GM12875 (cell line): Measurements from ENCODE around the gene RBX1.

Source experiments
- H3K4me3 ChIP-seq: one replicate; pipeline ENCODE4 v1.5.1; 2011; ENCODE audit warnings: low read depth, low read length, control low read depth
- TF ChIP-seq, protein P1 (sequence below): IDR thresholded peaks from 2 replicates; pipeline ENCODE4 v1.5.1; 2011; ENCODE audit warnings: low read depth, mild to moderate bottlenecking, control low read depth, inconsistent platforms, low read length, moderate library complexity, borderline replicate concordance; ENCODE audit not compliant: insufficient read depth

Gene RBX1

DNA sequence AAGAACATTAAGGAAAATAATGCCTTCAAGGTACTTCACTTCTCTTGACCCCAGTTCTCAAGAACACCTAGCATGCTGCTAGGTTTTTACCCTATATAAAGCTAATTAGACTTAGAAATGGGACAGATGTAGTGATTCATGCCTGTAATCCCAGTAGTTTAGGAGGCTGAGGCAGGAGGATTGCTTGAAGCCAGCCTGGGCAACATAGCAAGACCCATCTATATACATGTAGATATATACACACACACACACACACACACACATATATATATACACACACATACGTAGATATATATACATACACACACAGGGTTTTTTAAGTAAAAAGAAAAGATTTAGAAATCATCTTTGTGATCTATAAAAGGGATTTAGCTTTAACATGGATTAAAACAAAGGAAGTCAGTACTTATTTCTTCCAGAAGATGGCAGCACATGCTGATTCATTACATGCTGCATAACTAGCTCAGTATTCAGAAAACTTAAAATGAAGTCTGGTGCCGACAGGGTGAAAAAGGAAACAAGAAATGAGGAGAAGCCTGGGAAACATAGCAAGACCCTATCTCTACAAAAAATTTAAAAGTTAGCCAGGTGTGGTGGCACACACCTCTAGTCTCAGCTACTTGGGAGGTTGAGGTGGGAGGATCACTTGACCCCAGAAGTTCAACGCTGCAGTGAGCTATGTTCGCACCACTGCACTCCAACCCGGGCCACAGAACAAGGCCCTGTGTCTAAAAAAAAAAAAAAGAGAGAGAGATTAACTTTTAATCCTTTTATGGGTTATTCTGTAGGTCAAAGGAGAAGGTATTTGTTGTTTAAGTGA, 28.5 kb upstream of the RBX1 start:
- TF ChIP-seq, protein P1, sequence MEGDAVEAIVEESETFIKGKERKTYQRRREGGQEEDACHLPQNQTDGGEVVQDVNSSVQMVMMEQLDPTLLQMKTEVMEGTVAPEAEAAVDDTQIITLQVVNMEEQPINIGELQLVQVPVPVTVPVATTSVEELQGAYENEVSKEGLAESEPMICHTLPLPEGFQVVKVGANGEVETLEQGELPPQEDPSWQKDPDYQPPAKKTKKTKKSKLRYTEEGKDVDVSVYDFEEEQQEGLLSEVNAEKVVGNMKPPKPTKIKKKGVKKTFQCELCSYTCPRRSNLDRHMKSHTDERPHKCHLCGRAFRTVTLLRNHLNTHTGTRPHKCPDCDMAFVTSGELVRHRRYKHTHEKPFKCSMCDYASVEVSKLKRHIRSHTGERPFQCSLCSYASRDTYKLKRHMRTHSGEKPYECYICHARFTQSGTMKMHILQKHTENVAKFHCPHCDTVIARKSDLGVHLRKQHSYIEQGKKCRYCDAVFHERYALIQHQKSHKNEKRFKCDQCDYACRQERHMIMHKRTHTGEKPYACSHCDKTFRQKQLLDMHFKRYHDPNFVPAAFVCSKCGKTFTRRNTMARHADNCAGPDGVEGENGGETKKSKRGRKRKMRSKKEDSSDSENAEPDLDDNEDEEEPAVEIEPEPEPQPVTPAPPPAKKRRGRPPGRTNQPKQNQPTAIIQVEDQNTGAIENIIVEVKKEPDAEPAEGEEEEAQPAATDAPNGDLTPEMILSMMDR = peak; percentile 42; the same call in 1 of the 2 replicates
- H3K4me3 ChIP-seq = no peak overlapping the region

DNA sequence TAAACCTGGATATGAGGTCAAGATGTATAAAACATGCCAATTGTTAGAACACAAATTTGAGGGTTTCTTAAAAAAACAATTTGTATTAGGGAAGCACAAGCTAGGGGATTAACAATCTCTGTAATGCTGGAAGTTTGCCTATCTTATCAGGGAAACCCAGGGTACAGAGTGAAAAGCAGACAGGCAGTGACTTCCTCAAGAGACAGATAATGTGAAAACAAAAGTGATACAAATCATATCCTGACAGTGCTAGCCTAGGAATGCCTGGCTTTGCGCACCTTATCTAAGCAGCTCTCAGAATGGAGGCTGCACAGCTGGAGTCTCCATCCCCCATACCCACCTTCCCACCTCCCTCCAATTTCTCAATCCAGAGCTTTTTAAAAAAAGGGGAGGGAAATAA, 22.5 kb upstream of the RBX1 start:
- TF ChIP-seq, protein P1 = no peak
- H3K4me3 ChIP-seq = no peak overlapping the region

DNA sequence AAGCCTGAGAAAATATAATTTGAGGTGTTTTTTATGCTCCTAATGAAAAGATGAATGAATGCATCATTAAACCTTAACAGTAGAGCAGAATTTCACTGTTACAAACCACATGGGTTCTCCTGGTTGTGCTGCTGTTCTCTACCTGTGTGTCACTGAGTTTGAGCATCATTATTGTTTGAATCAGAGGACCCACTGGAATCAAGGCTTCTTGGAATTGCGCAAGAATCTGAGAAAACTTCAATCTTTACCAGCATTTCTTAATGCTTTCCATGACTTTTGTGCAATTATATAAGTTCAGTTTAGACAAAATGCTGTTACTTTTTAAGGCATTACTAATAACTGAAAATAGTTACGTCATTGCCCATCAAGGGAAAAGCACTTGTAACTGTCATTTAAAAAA, 18.8 kb upstream of the RBX1 start:
- TF ChIP-seq, protein P1 = no peak
- H3K4me3 ChIP-seq = no peak overlapping the region

DNA sequence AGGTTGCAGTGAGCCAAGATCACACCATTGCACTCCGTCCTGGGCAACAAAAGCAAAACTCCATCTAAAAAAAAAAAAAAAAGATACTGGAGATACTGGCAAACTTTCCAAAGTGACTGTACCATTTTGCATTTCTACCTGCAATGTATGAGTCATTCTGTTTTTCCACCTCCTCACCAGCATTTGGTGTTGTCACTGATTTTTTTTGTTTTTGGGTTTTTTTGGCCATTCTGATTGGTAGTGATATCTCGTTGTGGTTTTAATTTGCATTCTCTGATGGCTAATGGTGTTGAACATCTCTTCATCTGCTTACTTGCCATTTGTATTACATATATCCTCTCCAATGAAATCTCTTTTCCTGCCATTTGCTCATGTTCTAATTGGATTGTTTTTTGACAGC, 12.0 kb upstream of the RBX1 start:
- no peak overlapping the region for H3K4me3 ChIP-seq

DNA sequence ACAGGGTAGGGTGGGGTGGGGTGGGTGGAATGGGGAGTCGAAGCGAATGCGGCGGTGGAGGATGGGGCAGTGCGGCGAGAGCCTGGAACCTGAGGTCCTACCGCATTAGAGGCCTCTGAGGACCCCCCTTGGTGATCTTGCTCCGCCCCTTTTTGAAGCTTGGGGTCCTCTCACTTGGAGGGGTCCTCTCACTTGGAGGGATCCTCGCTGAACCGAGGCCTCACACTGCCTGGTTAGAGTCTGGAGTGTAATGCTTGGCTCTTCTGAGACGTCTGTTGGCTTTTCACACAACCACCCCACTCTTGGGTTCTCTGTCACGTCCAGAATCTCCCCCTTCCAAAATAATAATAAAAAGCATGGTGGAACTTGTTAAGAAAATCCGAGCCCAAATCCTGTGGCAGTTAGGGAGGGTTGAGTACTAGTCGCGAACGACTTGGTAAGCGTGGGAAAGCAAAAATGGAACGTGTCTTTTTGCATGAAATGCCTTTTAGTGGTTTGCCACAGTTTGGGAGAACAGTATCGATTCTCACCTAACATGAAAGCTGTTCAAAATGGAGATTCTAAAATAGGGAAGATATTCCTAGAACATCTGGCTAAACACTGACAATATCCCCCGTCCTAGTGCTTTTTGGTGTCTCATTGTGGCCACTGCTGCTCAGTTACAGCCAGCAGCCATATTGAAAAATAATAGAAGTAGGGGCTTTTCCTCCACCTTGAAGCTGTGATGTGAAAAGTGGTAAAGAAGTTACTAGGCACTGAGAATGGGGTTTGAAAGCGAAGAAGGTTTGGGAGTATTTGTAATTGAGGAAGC, 822 bp downstream of the RBX1 start:
- TF ChIP-seq, protein P1 = no peak
- peak overlapping the region; percentile 74 for H3K4me3 ChIP-seq

More for the DNA sequence above, 12.0 kb upstream of the RBX1 start:
- TF ChIP-seq, protein P1 = no peak

DNA sequence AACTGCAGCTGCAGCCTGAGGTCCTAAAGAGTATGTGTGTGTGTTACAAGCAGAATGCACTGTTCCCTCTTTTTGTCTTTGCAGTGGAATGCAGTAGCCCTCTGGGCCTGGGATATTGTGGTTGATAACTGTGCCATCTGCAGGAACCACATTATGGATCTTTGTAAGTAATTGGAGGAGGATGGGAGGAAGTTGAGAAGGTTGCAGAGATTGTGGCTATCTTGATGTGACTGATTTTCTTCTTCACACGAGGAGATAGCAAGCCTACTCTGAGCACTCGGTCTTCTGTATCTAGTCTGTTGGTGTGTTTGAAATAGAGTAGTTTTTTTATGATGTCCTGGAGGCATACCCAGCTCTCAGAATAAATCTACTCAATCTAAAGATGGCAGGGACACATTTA, 2.3 kb downstream of the RBX1 start:
- no peak overlapping the region for H3K4me3 ChIP-seq
- TF ChIP-seq, protein P1 = no peak
